HG02610 (cell line): ENCODE measurements around the gene GRIN2D.

Experiments used
- ATAC-seq: cut with Tn5 transposase; IDR thresholded peaks from one replicate; pipeline ENCODE4 v1.9.1; 2021; ENCODE audit warnings: mild to moderate bottlenecking, moderate library complexity; ENCODE audit not compliant: unreplicated experiment

Gene GRIN2D

DNA sequence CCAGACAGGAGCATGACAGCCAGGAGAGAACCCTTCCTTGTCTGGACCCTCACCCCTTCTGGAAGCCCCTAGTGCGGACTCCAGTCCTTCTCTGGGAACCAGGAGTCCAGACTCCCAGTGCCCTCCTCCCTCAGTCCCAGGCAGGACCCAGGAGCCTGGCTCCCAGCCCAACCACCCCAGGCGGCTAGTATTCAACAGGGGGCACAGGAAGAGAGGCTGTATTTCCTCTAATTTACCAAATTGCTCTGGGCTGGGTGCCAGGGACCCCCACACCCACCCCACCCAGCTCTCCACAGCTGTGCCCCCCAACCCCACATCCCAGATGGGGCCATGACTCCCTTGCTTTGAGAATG is 3.3 kb downstream of the GRIN2D start:
- ATAC-seq: no peak

DNA sequence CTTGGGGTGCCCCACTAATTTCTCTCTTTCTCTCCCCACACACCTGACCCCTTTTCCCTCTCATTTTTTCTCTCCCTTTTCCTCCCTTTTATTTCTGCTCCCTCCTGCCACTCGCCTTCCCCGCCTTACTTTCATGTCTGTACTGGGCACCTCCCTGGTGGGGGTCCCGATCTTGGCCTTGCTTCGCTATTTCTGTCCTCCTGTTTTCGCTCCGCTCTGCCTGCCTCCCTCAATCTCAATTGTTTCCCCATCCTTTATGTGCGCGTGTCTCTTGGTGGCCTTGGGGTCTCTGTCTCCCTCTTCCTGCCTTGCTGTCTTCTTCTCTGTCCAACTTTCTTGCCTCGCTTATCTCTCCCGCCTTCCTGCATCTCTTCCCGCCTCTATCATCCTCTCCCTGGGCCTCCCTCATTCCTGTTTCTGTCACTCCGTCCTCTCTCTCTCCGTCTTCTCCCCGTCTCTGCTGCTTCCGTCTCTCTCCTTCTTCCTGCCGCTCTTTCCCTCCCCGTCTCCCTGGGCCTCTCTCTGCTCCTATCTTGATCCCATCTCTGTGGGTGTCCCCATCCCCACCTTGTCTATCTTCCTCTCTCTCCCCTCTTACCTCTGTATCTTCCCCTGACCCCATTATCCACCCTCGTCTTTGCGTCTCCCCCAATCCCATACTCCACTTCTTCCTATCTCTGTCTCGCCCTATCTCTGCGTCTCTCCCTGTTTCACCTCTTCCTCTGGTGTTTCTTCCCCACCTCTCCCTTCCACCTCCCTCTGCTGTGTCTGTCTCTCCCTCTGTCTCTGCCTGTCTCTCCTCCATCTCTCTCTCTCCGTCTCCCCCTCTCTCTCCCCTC is 4.0 kb downstream of the GRIN2D start:
- ATAC-seq: no peak

DNA sequence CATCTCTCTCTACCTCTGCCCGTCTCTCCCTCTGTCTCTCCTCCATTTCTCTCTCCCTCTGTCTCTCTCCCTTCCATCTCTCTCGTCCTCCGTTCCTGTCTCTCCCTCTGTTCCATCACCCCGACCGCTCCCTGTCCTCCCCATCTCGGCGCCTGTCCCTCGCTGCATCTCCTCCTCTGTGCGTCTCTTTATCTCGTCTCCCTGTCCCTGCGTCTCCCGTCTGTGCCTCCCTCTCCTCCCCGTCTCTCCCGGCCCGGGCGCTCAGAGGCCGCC is 4.6 kb downstream of the GRIN2D start:
- ATAC-seq: no peak

- ATAC-seq: no peak
Observed at GRCh38 chr19:48398375-48399235, 5.1 kb downstream of the GRIN2D start.

DNA sequence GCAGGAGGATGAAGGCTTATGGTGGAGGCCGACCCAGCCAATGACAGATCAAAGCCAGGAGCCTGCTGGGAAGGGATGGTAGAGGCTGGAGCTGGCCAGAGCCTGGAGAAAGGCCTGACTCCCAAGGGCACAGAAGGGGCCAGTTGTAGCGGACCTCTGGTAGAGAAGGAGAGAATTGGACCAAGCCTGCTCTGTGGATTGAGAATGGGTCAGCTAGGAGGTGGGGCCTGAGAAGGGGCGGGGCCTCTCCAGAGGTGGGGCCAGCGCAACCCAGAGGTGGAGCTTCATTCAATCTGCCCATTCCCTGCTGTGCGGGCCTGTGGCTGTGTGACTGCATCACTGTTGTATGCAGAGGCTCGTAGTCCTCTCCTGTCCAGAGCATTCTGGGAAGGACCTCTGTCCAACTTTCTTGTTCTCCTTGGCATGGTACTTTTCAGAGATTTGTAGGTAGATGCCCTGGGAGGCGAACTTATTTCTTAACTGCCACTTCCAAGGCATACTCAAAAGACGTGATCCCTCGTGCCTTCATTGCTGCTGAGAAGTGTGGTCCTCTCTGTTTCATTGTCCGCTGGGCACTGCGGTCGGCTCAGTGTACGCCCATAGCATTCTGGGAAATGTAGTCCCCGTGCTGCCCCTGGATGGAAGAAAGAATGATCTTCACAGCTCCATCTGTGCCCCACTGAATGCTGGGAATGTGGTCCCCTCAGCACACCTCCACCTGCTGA is 6.7 kb downstream of the GRIN2D start:
- no peak for ATAC-seq

- no peak for ATAC-seq
Observed at GRCh38 chr19:48401287-48401686, 7.8 kb downstream of the GRIN2D start.

DNA sequence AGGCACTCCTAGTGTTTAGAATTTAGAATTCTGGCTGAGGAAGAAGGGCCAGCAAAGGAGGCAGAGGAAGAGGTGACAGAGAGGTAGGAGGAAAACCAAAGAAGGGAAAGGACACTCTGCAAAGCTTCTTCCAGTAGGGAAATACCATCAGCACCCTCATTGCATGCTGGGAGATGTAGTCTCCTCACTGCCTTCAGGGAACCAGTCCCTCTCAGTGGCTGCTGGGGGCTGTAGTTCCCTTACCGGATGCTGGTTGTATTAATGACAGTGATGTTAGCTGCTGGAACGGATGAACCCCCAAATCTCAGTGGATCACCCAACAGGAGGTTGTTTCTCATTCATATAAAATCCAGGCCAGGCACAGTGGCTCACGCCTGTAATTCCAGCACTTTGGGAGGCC is 10.1 kb downstream of the GRIN2D start:
- ATAC-seq: peak; percentile 76

GRCh38 chr19:48405010-48405659 is 11.7 kb downstream of the GRIN2D start:
- ATAC-seq: no peak

DNA sequence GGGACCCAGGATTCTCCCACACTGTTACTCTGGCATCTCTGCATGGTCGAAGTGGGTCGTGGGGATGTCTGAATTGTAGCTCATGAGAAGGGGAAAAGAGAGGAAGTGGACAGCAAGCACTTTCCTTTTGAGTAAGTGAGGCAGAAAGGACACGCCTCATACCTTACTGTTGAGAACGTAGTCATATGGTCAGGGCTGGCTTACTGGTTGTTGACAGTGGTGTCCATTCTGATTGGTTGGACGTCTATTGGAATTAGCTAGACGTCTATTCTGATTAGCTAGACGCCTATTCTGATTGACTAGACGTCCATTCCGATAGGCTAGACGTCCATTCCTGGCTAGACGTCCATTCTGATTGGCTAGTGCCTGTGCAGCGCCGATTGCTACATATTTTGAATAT is 12.4 kb downstream of the GRIN2D start:
- no peak for ATAC-seq

DNA sequence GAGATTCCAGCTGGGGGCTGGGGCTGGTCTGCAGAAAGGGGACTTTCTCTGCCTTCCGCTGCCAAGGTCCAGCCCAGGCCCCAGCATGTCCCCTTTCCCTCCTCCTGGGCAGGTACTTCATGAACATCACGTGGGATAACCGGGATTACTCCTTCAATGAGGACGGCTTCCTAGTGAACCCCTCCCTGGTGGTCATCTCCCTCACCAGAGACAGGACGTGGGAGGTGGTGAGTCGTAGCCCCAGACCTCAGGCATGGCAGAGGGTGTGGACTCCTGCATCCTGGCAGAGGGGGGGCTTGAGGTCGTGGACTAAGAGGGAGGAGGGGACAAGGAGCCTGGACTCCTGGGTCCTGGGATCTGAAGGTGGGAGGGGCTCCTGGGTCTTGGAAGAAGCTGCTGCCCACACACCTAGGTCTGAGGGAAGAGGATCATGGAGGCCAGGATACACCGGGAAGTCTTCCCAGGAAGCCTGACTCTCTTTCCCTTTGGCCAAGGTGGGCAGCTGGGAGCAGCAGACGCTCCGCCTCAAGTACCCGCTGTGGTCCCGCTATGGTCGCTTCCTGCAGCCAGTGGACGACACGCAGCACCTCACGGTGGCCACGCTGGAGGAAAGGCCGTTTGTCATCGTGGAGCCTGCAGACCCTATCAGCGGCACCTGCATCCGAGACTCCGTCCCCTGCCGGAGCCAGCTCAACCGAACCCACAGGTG is 20.6 kb downstream of the GRIN2D start:
- ATAC-seq: no peak

DNA sequence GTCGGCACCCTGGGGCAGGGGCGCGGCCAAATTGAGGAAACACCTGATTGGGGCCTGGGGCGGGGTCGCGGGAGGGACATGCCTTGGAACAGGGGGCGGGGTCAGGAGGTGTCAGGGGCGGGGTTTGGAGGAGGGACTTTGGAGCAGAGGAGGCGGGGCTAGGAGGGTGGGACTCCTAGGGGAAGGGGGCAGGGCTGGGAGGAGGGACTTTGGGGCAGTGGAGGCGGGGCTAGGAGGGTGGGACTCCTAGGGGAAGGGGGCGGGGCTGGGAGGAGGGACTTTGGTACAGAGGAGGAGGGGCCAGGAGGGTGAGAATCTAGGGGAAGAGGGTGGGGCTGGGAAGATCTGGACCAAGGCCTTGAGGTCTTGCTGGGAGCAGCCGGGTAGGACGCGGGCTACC is 21.9 kb downstream of the GRIN2D start:
- no peak for ATAC-seq

- ATAC-seq: no peak
Observed at GRCh38 chr19:48415806-48416221, 22.3 kb downstream of the GRIN2D start.

DNA sequence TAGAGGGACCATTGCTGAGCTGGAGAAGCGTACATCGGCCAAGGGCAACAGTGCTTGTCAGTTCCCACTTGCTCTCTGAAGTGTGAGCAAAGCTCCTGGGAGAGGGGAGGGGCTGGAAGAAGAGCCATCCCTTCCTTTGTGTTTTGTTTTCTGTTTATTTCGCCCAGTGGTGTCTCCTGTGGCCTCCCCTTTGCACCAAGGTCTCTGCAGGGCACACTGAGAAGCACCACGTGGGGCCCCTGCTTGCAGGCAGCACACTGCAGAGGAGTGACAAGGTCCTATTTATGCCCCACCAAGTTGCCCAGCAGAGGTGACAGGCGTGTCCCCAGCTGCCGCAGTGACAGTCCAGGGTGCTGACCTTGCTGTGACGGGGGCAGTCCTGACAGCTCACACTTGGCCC is 24.0 kb downstream of the GRIN2D start:
- ATAC-seq: no peak

DNA sequence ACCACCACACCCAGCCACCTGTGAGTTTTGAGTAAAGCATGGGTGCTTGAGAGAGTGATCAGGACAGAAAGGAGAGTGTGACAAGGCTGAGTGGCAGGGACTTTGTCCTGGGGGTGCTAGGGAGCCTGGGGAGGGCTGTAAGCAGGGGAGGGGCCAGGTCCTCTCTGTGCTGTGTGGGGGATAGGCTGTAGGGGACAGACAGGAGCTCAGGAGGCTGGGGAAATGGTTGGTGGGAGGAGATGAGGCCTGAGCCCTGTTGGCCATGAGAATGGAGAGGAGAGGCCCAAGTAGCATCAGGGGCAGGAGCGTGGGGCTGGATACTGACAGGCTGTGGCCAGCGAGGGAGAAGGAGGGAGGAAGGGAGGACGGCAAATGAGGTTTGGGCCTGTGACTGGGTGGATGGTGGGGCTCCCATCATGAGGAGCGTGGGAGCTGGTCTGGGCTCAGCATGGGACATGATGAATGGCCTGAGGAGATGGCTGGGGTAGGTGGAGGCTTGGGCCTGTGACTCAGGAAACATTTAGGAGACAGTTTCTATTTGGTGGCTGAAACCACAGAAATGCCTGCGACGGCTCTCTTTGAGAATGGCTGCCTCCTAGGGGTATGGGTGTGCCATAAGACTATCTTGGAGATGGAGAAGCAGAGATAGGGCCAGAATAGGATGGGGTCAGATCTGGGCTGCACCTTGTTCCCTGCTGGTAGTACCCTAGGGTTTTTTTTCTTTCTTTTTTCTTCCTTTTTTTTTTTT is 25.0 kb downstream of the GRIN2D start:
- no peak for ATAC-seq

DNA sequence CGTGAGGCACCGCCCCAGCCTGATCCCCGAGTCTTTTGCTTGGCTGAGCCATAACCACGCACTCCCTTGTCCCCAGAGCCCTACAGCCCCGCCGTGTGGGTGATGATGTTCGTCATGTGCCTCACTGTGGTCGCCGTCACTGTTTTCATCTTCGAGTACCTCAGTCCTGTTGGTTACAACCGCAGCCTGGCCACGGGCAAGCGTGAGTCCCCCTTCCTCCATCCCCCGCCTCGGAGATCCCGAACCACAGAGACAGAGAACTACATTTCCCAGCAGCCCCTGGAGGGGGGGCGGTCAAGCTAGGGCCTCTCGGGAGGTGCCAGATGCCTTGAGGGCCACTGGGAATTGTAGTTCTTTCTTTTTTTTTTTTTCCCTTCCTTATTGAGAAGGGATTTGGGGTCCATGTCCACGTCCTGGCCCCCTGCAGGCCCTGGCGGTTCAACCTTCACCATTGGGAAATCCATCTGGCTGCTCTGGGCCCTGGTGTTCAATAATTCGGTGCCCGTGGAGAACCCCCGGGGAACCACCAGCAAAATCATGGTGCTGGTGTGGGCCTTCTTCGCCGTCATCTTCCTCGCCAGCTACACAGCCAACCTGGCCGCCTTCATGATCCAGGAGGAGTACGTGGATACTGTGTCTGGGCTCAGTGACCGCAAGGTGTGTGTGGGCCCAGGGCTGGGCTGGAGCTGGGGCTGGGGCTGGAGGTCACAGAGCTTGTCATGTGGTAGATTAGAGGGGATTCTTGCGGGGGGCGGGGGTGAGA is 25.9 kb downstream of the GRIN2D start:
- ATAC-seq: peak; percentile 56

DNA sequence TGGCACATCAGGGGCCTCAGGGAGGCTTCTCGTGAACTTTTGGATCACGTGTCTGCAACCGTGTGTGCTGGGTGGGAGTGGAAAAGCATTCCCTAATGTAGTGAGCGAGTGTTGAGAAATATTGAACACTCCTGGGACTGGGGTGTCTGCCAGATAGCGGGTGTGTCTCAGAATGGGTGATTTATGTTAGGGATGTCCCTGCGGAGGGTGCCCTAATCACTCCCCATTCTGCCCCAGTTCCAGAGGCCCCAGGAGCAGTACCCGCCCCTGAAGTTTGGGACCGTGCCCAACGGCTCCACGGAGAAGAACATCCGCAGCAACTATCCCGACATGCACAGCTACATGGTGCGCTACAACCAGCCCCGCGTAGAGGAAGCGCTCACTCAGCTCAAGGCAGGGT is 28.1 kb downstream of the GRIN2D start:
- no peak for ATAC-seq

GRCh38 chr19:48424694-48425219 is 31.3 kb downstream of the GRIN2D start:
- ATAC-seq: no peak

- ATAC-seq: no peak
Observed at GRCh38 chr19:48428670-48429069, 35.2 kb downstream of the GRIN2D start.

- no peak for ATAC-seq
Observed at GRCh38 chr19:48433337-48433736, 39.9 kb downstream of the GRIN2D start.
